IPS-18c (cell line): ENCODE measurements around the gene BLVRB.
"Not testable (repeated sequence)": the region's sequence is repeated elsewhere in the genome, so short reads cannot be mapped to it uniquely, and the experiment has no call there.

Experiments
- H3K4me3 ChIP-seq: 2 replicates; pipeline ENCODE4 v1.7.0; 2013; ENCODE audit warnings: low read depth, mild to moderate bottlenecking, low read length, moderate library complexity; ENCODE audit not compliant: insufficient read depth
- H3K9me3 ChIP-seq: one replicate; pipeline ENCODE4 v1.6.1; 2013; ENCODE audit warnings: mild to moderate bottlenecking, low read length, moderate library complexity; ENCODE audit not compliant: control insufficient read depth, insufficient read depth

Gene BLVRB

GRCh38 chr19:40461669-40462221 lies 3.8 kb downstream of the BLVRB start:
- no peaks in the 10 kb centered on the region for H3K9me3 ChIP-seq
- H3K4me3 ChIP-seq = no peak overlapping the region

- no peaks in the 10 kb centered on the region for H3K9me3 ChIP-seq
- no peak overlapping the region for H3K4me3 ChIP-seq
Observed at GRCh38 chr19:40460185-40460584, 5.4 kb downstream of the BLVRB start.

DNA sequence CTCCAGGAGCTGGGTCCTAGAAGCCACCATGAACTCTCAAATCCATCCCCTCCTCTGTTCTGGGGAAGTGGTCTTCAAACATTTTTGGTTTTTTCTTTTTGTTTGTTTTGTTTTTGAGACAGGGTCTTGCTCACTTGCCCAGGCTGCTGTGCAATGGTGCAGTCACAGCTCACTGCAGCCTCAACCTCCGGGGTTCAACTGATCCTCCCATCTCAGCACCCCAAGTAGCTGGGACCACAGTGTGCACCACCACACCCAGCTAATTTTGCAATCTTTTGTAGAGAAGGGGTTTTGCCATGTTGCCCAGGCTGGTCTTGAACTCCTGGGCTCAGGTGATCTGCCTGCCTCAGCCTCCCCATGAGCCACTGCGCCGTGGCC lies 7.0 kb downstream of the BLVRB start:
- H3K4me3 ChIP-seq = no peak overlapping the region
- no peaks in the 10 kb centered on the region for H3K9me3 ChIP-seq

DNA sequence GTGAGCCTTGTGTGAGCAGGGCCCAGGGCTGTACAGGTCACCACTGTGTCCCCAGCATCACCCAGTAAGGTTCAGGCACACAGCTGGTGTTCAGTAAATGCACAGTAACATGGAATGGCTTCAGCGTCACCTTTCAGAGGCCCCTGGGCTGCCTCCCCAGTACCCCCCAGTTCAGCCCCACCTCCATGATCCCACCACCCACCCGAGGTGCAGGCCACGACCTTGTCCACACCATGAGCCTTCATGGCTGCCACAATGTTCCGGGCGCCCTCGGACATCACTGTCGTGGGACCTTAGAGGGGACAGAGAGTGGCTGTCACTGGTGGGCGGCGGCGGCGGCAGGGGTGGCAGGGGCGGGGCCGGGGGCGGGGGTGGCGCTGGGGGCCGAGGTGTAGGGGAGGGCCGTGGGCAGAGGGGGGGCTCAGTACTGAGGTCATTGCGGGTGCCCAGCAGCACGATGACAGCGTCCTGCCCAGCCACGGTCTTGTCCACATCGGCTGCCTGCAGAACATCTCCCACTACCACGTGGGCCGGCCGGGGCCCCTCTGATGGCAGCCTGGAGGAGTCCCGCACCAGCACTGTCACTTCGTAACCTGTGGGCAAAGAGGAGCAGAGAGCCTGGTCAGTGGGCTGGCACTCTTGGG lies 7.5 kb downstream of the BLVRB start:
- Histone ChIP-seq H3K9me3 (no peaks in the 10 kb centered on the region), H3K4me3 (no peak overlapping the region)

GRCh38 chr19:40457048-40457447 lies 8.5 kb downstream of the BLVRB start:
- H3K4me3 ChIP-seq = no peak overlapping the region
- H3K9me3 ChIP-seq = no peaks in the 10 kb centered on the region

GRCh38 chr19:40453943-40454342 lies 11.6 kb downstream of the BLVRB start:
- not testable (repeated sequence) for H3K9me3 ChIP-seq, H3K4me3 ChIP-seq

DNA sequence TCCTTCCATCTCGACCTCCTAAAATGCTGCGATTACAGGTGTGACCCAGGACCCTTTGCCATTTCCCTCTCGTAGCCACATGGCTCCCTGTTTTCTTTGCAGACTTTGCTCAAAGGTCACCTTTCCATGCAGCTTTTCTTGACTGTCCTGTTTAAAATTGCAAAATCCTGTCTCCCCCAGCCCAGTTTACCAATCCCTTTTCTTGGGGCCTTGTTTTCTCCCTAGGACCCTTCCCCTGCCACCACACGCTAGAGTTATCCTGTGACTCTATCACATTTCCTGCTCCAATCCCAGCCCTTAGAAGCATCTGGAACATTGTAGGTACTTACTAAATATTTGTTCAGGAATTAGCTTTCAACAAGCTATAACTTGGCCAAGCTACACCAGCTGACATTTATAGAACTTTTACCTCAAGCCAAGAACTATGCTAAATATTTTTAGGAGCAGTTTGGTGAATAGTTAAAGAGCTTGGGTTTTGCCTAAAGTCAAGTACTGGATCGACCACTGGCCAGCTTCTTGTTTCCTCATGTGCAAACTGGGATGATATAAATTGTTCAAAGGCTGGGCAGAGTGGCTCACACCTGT lies 12.3 kb downstream of the BLVRB start:
- no peak overlapping the region for H3K4me3 ChIP-seq
- H3K9me3 ChIP-seq = no peaks in the 10 kb centered on the region

- Histone ChIP-seq H3K4me3 (no peak overlapping the region), H3K9me3 (no peaks in the 10 kb centered on the region)
Observed at GRCh38 chr19:40452016-40452415, 13.5 kb downstream of the BLVRB start.

- H3K9me3 ChIP-seq = no peaks in the 10 kb centered on the region
- no peak overlapping the region for H3K4me3 ChIP-seq
Observed at GRCh38 chr19:40450664-40451063, 14.9 kb downstream of the BLVRB start.

- no peak overlapping the region for H3K4me3 ChIP-seq
- H3K9me3 ChIP-seq = no peaks in the 10 kb centered on the region
Observed at GRCh38 chr19:40449506-40449905, 16.0 kb downstream of the BLVRB start.

DNA sequence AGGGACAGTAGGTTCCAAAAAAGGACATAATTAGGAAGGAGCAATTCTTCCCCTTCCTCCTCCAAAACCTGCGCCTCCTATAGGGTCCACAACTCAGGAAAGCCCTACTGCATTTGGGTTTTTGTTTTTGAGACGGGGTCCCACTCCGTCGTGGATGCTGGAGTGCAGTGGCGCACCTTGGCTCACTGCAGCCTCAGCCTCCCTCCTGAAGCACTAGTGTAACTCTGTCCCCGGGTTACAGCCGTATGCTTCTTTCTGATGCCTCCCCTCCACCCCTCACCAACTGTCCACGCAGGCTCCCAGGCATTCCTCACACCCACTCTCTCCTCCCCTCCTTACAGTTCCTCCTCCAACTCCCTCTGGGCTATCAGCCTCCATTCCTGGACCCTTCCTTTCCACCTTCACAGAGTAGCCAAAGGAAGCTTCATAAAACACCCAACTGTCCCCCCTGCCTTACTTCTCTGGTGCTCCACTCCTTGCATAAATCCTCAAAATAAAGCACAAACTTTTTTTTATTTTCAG lies 19.2 kb downstream of the BLVRB start:
- Histone ChIP-seq H3K9me3 (no peaks in the 10 kb centered on the region), H3K4me3 (no peak overlapping the region)

GRCh38 chr19:40445780-40446262 lies 19.7 kb downstream of the BLVRB start:
- no peaks in the 10 kb centered on the region for H3K9me3 ChIP-seq
- H3K4me3 ChIP-seq = no peak overlapping the region

GRCh38 chr19:40444825-40445312 lies 20.7 kb downstream of the BLVRB start:
- Histone ChIP-seq H3K9me3 (no peaks in the 10 kb centered on the region), H3K4me3 (peak overlapping the region; percentile 36; the same call in 1 of the 2 replicates)

- H3K4me3 ChIP-seq = peak within 1 kb of the TSS; percentile 82
- no peaks in the 10 kb centered on the region for H3K9me3 ChIP-seq
Observed at GRCh38 chr19:40444000-40444824, 21.3 kb downstream of the BLVRB start, which contains the start of gene SERTAD3. SERTAD3 (minus strand) TSS chr19:40444335; CDS start chr19:40442080, 2,255 bp downstream.

- Histone ChIP-seq H3K4me3 (peak overlapping the region; percentile 82), H3K9me3 (no peaks in the 10 kb centered on the region)
Observed at GRCh38 chr19:40443131-40443999, 22.2 kb downstream of the BLVRB start.

DNA sequence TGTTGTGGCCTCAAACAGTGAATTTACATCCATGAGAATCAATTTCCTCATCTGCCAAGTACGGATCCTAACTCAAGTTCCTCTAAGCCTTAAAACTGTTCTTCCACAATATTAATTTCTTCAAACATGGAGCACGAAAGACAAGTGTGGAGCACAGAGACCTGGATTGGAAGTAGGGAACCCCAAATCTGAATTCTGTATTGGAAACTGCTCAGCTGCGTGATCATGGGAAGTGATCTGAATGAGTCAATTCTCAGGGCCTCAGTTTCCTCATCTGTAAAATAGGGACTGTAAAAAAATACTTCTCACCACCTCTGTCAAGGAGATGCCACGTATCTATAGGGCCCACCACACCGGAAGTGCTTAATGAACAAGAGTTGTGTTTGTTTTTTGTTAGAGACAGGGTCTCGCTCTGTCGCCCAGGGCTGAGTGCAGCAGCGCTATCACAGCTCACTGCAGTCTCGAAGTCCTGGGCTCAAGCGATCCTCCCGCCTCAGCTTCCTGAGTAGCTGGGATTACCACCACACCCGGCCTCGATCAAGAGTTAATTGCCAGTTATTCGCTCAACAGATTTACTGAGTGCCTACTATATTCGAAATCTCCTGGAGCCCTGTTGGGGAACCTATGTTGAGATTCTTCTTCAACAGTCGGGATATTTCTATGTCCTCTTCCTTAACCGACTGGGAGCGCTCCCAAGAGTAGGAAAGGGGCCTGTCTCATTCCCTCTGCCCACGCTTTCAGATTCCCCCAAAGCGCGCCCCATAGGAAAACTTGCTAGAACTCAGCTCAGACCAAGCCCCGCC lies 23.0 kb downstream of the BLVRB start:
- peak overlapping the region; percentile 37; the same call in 1 of the 2 replicates for H3K4me3 ChIP-seq
- no peaks in the 10 kb centered on the region for H3K9me3 ChIP-seq
